H1 (cell line): ENCODE data around the gene SNAPC3. TPM values are rescaled to one million over a fixed set of nuclear protein-coding genes. Genes with fewer than 3 reads are reported as not detected.
A peak's percentile ranks its signal among the peaks of the same experiment; 100 is the strongest.

Source experiments
- CTCF ChIA-PET: fragments of 300-600 bp; sonication (Branson Sonifier 250); formaldehyde crosslinking; loops from one replicate; lab custom pipeline; 2021; ENCODE audit not compliant: partially characterized antibody; lab: Charles Lee
- POLR2A ChIA-PET: fragments of 300-600 bp; sonication (Branson Sonifier 250); formaldehyde crosslinking; loops from one replicate; lab custom pipeline; 2021; ENCODE audit warnings: inconsistent platforms; ENCODE audit not compliant: partially characterized antibody; lab: Charles Lee
- DNase-seq, 2 experiments: peaks; one replicate each; pipeline versions ENCODE4 v3.0.0 to v3.0.0-alpha.2; 2010 to 2022; ENCODE audit warnings: low spot score in 2 of 2, low read depth in 1 of 2, mixed read lengths in 1 of 2
- FAIRE-seq: peaks from 2 replicates; lab custom pipeline; 2011; peaks lifted over from hg19 to GRCh38; lab: Jason Lieb, UNC
- H2AFZ ChIP-seq: 2 replicates; pipeline ENCODE4 v1.8.1; 2012; ENCODE audit warnings: low read length, inconsistent platforms
- H2AK5ac ChIP-seq: 2 replicates; pipeline ENCODE4 v1.6.1; 2013; ENCODE audit warnings: low read depth, low read length
- H2BK120ac ChIP-seq: replicated peaks from 2 replicates; pipeline ENCODE3; 2013; ENCODE audit warnings: low read depth, low read length, inconsistent platforms
- H2BK12ac ChIP-seq: 2 replicates; pipeline ENCODE4 v1.6.1; 2013; ENCODE audit warnings: low read depth, low read length
- H2BK15ac ChIP-seq: 2 replicates; pipeline ENCODE4 v1.6.1; 2013; ENCODE audit warnings: low read length
- H2BK20ac ChIP-seq: 2 replicates; pipeline ENCODE4 v1.6.1; 2013; ENCODE audit warnings: low read length
- H2BK5ac ChIP-seq: 2 replicates; pipeline ENCODE4 v1.6.1; 2013; ENCODE audit warnings: low read depth, low read length
- H3K14ac ChIP-seq: 2 replicates; pipeline ENCODE4 v1.6.1; 2013; ENCODE audit warnings: inconsistent platforms; ENCODE audit not compliant: insufficient read length
- H3K18ac ChIP-seq: 2 replicates; pipeline ENCODE4 v1.6.1; 2013; ENCODE audit warnings: low read length; ENCODE audit errors: extremely low read depth
- H3K23ac ChIP-seq: 2 replicates; pipeline ENCODE4 v1.6.1; 2013; ENCODE audit warnings: inconsistent platforms; ENCODE audit not compliant: insufficient read length
- H3K23me2 ChIP-seq: 2 replicates; pipeline ENCODE4 v1.6.1; 2013; ENCODE audit warnings: low read depth, low read length
- H3K27ac ChIP-seq: 2 replicates; pipeline ENCODE4 v1.6.1; 2011; ENCODE audit warnings: low read depth, low read length, inconsistent platforms
- H3K27me3 ChIP-seq, 4 experiments: replicated peaks in 1 of 4; 1 replicate in 1 of 4; 2 replicates in 3 of 4; pipeline versions ENCODE4 v1.6.1 to v1.8.1; 2011 to 2013; ENCODE audit warnings: low read length in 3 of 4, mild to moderate bottlenecking in 3 of 4, inconsistent platforms in 2 of 4, mixed read lengths in 2 of 4, moderate library complexity in 1 of 4; ENCODE audit not compliant: control insufficient read depth in 3 of 4, insufficient read depth in 3 of 4; ENCODE audit errors: extremely low read depth in 1 of 4
- H3K36me3 ChIP-seq, 4 experiments: 2 replicates each; pipeline versions ENCODE4 v1.6.1 to v1.8.1; 2011 to 2013; ENCODE audit warnings: mild to moderate bottlenecking in 4 of 4, low read length in 3 of 4, moderate library complexity in 2 of 4, control low read depth in 1 of 4, inconsistent platforms in 1 of 4; ENCODE audit not compliant: insufficient read depth in 4 of 4, control insufficient read depth in 2 of 4
- H3K4ac ChIP-seq: replicated peaks from 2 replicates; pipeline ENCODE3; 2013; ENCODE audit warnings: low read length, low read depth, mixed read lengths, inconsistent platforms; ENCODE audit not compliant: insufficient read length
- H3K4me1 ChIP-seq, 4 experiments: replicated peaks in 1 of 4; 1 replicate in 1 of 4; 2 replicates in 3 of 4; pipeline versions ENCODE4 v1.6.1 to v1.8.1; 2011 to 2013; ENCODE audit warnings: low read length in 3 of 4, inconsistent platforms in 2 of 4, mixed read lengths in 1 of 4; ENCODE audit not compliant: insufficient read depth in 4 of 4, control insufficient read depth in 3 of 4
- H3K4me2 ChIP-seq, 2 experiments: 2 replicates each; pipeline versions ENCODE4 v1.6.1 to v1.8.1; 2011 to 2013; ENCODE audit warnings: low read depth in 2 of 2, low read length in 2 of 2, control low read depth in 1 of 2, inconsistent platforms in 1 of 2, mild to moderate bottlenecking in 1 of 2; ENCODE audit not compliant: insufficient read depth in 1 of 2
- H3K4me3 ChIP-seq, 4 experiments: fragments of 200-600, 300-600 bp in 1 of 4; sonication (generic), shearing (Covaris generic), sonication (Bioruptor Twin) in 1 of 4; 2 replicates each; pipeline versions ENCODE4 v1.5.1 to v1.8.1; 2011 to 2016; ENCODE audit warnings: low read length in 4 of 4, low read depth in 3 of 4, control low read depth in 2 of 4, inconsistent platforms in 2 of 4, mild to moderate bottlenecking in 2 of 4, mixed read lengths in 1 of 4, moderate library complexity in 1 of 4; ENCODE audit not compliant: insufficient read depth in 2 of 4; ENCODE audit errors: extremely low read depth in 1 of 4
- H3K56ac ChIP-seq: replicated peaks from 2 replicates; pipeline ENCODE3; 2013; ENCODE audit warnings: low read depth, mild to moderate bottlenecking, mixed read lengths, low read length, inconsistent platforms; ENCODE audit not compliant: insufficient read length
- H3K79me1 ChIP-seq: 2 replicates; pipeline ENCODE4 v1.6.1; 2013; ENCODE audit warnings: low read depth, low read length, control low read depth
- H3K79me2 ChIP-seq, 2 experiments: 2 replicates each; pipeline versions ENCODE4 v1.6.1 to v1.8.1; 2012 to 2013; ENCODE audit warnings: low read length in 2 of 2, mild to moderate bottlenecking in 2 of 2, inconsistent platforms in 1 of 2; ENCODE audit not compliant: insufficient read depth in 2 of 2, control insufficient read depth in 1 of 2
- H3K9ac ChIP-seq, 4 experiments: replicated peaks in 1 of 4; 1 replicate in 1 of 4; 2 replicates in 3 of 4; pipeline versions ENCODE4 v1.6.1 to v1.8.1; 2011 to 2013; ENCODE audit warnings: low read depth in 3 of 4, low read length in 3 of 4, control low read depth in 2 of 4, mild to moderate bottlenecking in 2 of 4, moderate library complexity in 2 of 4, inconsistent platforms in 1 of 4; ENCODE audit errors: extremely low read depth in 1 of 4
- H3K9me3 ChIP-seq, 2 experiments: 2 replicates each; pipeline versions ENCODE4 v1.6.1 to v1.8.1; 2012 to 2013; ENCODE audit warnings: mild to moderate bottlenecking in 2 of 2, moderate library complexity in 2 of 2, control low read depth in 1 of 2, inconsistent platforms in 1 of 2, low read depth in 1 of 2, low read length in 1 of 2, mixed read lengths in 1 of 2; ENCODE audit not compliant: insufficient read depth in 2 of 2
- H4K20me1 ChIP-seq, 2 experiments: replicated peaks in 1 of 2; 2 replicates each; pipeline versions ENCODE3 to v1.8.1; 2011 to 2013; ENCODE audit warnings: inconsistent platforms in 2 of 2, low read length in 2 of 2, mild to moderate bottlenecking in 1 of 2; ENCODE audit not compliant: insufficient read depth in 2 of 2, control insufficient read depth in 1 of 2
- H4K5ac ChIP-seq: 2 replicates; pipeline ENCODE4 v1.6.1; 2013; ENCODE audit warnings: low read length, low read depth, mixed read lengths, inconsistent platforms; ENCODE audit not compliant: insufficient read length
- H4K8ac ChIP-seq: 2 replicates; pipeline ENCODE4 v1.8.0; 2013; ENCODE audit warnings: mild to moderate bottlenecking, moderate library complexity, low read length, inconsistent platforms; ENCODE audit not compliant: insufficient read depth; ENCODE audit errors: extremely low read depth
- H4K91ac ChIP-seq: replicated peaks from 2 replicates; pipeline ENCODE3; 2013; ENCODE audit warnings: low read length, mixed read lengths, inconsistent platforms; ENCODE audit not compliant: insufficient read length
- SAP30 ChIP-seq: fragments of 300-600 bp; sonication (generic); IDR thresholded peaks from 2 replicates; pipeline ENCODE4 v1.7.1; 2012; ENCODE audit warnings: low read length, moderate library complexity, mild to moderate bottlenecking, inconsistent platforms; ENCODE audit not compliant: insufficient read depth, insufficient replicate concordance
- YY1 ChIP-seq: IDR thresholded peaks from 2 replicates; pipeline ENCODE4 v1.6.1; 2011; ENCODE audit warnings: low read depth, mild to moderate bottlenecking, low read length
- WGBS, 2 experiments: shearing (Covaris generic) in 1 of 2; methylation state at CpG; one replicate each; pipeline versions ENCODE4 v1.1.6 to v1.1.7; 2013 to 2015; ENCODE audit warnings: low lambda C conversion rate in 2 of 2, mixed read lengths in 2 of 2, inconsistent platforms in 1 of 2, low coverage in 1 of 2, missing lambda C conversion rate in 1 of 2; ENCODE audit not compliant: insufficient replicate concordance in 2 of 2, insufficient coverage in 1 of 2, insufficient read length in 1 of 2; ENCODE audit errors: extremely low coverage in 1 of 2, missing lambda C conversion rate in 1 of 2; 5-methylcytosine and 5-hydroxymethylcytosine counted together
- polyA plus RNA-seq, 7 experiments: library from polyadenylated mRNA; depleted of rRNA in 3 of 7; stranded (reverse) in 5 of 7; unstranded in 2 of 7; fragments of >200 nt in 5 of 7; fragments of 200-250 nt in 2 of 7; gene quantifications; 1 replicate in 5 of 7; 2 replicates in 1 of 7; 4 replicates in 1 of 7; pipeline versions ENCODE4 v1.2.1 to v1.2.3, GENCODE V29; 2011 to 2013; ENCODE audit warnings: missing spikeins in 2 of 7, mixed read lengths in 2 of 7
- total RNA-seq: library from RNA; stranded (reverse); fragmentation: NEBNext Ultra II Directional; extraction: Animal tissue kit (Norgen Biotek cat#: 25700); gene quantifications from 2 replicates; pipeline ENCODE4 v1.2.1, GENCODE V29; 2021
- TF ChIP-seq, protein P1 (sequence below): IDR thresholded peaks from 2 replicates; pipeline ENCODE4 v1.6.1; 2012; ENCODE audit warnings: low read length, inconsistent platforms

The SNAPC3 gene
- total and polyA plus RNA-seq, 2 of the 8 experiments (the other 6 are each of a cell fraction or from before 2014, with no cell fraction given), result 11.9 to 25.8 TPM

DNA sequence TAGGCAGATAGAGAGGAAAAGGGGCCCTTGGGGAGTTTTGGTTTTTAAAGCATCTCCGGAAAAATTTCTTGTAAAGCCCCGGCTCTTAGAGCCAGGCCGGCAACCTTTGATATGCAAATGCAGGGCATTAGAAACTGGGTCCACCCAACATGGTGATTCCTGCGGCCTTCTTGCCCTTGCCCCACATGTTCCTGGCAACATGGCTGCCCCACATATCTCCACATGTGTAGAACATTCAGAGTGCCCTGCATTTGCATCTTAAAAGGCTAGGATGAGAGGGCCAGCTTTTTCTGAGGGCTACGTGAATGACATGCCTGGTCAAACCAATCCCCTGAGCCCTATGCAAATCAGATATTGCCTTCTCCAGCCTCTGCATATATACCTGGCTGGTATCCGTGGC, 5.0 kb upstream of the SNAPC3 start:
- no peaks in the 10 kb centered on the region for H4K20me1 ChIP-seq
- no peak overlapping the region for H2AK5ac ChIP-seq
- H2BK20ac ChIP-seq, result no peak overlapping the region
- H4K8ac ChIP-seq, result no peak overlapping the region
- no peaks in the 10 kb centered on the region for H3K36me3 ChIP-seq
- no peak overlapping the region for H3K4me2 ChIP-seq
- no peak overlapping the region for H4K5ac ChIP-seq
- H2BK15ac ChIP-seq, result no peak overlapping the region
- TF ChIP-seq YY1 (peak; percentile 68; the same call in 1 of the 2 replicates), SAP30 (no peak)
- TF ChIP-seq, protein P1, sequence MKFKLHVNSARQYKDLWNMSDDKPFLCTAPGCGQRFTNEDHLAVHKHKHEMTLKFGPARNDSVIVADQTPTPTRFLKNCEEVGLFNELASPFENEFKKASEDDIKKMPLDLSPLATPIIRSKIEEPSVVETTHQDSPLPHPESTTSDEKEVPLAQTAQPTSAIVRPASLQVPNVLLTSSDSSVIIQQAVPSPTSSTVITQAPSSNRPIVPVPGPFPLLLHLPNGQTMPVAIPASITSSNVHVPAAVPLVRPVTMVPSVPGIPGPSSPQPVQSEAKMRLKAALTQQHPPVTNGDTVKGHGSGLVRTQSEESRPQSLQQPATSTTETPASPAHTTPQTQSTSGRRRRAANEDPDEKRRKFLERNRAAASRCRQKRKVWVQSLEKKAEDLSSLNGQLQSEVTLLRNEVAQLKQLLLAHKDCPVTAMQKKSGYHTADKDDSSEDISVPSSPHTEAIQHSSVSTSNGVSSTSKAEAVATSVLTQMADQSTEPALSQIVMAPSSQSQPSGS, result no peak
- WGBS, 2 experiments, result 69% methylated on average over 6 of the region's 6 CpGs; no CpG with 5 or more reads in 1 of the 2 experiments
- no peak overlapping the region for H3K27ac ChIP-seq
- ChIA-PET CTCF (interaction anchor here (1.1 to 1.4 kb wide), 5 partner anchors 19 to 209 kb away, joined by 3 read pairs; no protein-coding TSS in a partner anchor), POLR2A (no interaction called here)
- peak overlapping the region; percentile 83; the same call in 1 of the 2 replicates for H2AFZ ChIP-seq
- H3K79me2 ChIP-seq, result no peaks in the 10 kb centered on the region
- H3K4ac ChIP-seq, result no peak overlapping the region
- peak in 1 of 2 experiments; percentile 48 for DNase-seq
- no peak overlapping the region for H2BK120ac ChIP-seq
- H3K18ac ChIP-seq, result no peak overlapping the region
- no peak overlapping the region for H3K9ac ChIP-seq
- FAIRE-seq, result no peak
- no peak overlapping the region for H4K91ac ChIP-seq
- H3K4me1 ChIP-seq, result peaks cover 0 to 3% (median 0%) of the 10 kb centered on the region in 4 experiments; a peak in 4 of 7 replicates
- H3K23ac ChIP-seq, result no peak overlapping the region
- peaks cover 0 to 3% of the 10 kb centered on the region in 2 experiments; a peak in 1 of 4 replicates for H3K9me3 ChIP-seq
- no peaks in the 10 kb centered on the region for H3K79me1 ChIP-seq
- no peaks in the 10 kb centered on the region for H3K23me2 ChIP-seq
- H3K56ac ChIP-seq, result no peak overlapping the region
- no peak overlapping the region for H3K4me3 ChIP-seq
- H3K27me3 ChIP-seq, result no peaks in the 10 kb centered on the region
- H3K14ac ChIP-seq, result no peak overlapping the region
- H2BK12ac ChIP-seq, result no peak overlapping the region
- no peak overlapping the region for H2BK5ac ChIP-seq
